NCI-H1092 treated with DMSO at 0.1 percent for 48 hours (cell line): ENCODE data around the gene DHPS.
"Not testable (repeated sequence)": the region's sequence is repeated elsewhere in the genome, so short reads cannot be mapped to it uniquely, and the experiment has no call there.

Source experiments
- DNase-seq: peaks from one replicate; lab custom pipeline; 2025; lab: John Stamatoyannopoulos, UW

The DHPS gene

DNA sequence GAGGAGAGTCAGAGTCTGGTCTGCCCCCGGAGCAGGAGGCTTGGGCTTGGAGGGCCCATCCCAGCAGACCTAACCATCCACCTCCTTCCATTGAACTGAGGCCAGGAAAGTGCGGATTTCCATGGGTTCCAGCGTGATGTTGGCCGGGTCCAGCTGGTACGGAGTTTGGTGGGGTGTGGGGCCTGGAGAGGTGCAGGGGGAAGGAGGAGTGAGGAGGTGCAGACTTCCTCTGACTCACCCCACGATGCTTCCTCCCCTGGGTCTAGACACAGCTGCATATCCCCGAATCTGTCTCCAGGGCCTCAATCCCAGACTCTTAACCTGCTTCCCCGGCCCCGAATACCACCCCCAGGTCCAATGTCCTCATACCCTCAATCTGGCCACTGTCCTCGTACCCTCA, 35.1 kb downstream of the DHPS start:
- DNase-seq: no peak

DNA sequence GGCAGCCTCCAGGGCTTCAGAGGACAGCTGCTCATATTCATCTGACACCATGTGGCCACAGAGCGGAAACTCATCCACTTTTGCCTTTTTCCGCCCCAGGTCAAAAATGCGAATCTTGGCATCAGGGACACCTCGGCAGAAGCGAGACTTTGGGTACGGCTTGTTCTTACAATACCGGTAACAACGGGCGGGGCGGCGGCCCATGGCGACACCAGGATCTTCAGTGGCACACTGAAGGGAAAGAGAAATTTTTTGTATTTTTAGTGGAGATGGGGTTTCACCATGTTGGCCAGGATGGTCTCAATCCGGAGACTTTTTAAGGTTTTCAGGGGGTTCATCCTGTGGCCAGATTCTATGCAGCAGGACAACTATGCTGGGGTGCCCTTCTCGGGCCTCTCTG, 38.0 kb downstream of the DHPS start:
- DNase-seq: not testable (repeated sequence)

- no peak for DNase-seq
Observed at GRCh38 chr19:12642506-12642905, 39.2 kb downstream of the DHPS start.

- DNase-seq: no peak
Observed at GRCh38 chr19:12641456-12641855, 40.2 kb downstream of the DHPS start.

DNA sequence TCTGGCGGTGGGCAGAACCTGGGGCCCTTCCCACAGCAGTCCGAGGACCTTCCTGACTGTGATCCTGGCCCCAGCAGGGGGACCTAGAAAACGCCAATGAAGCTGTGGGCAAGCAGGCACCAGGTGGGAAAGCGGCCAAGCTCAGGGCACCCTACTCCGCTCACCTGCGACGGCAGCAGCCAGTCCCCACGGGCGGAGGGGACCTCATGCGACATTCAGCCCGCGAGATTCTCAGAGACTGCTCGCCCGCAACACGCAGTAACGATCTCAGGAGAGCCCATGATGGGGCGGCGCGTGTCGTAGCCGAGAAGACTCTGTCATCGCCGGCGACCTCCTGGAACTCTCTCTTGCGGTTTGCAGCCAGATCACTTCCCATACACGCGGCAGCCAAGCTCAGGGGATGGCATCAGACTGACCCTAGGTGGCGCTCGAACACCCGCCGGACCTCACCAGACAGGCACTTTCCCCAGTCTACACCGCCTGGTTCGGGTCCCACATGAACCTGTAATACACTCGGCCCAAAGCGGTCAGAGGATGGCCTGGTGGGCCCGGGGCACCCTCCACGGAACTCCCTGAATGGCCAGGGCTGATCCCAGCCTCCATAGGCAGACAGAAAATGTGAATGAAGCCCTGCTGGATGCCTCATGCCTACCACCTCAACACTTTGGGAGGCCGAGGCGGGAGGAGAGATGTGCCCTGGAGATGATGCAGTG, 41.6 kb downstream of the DHPS start:
- DNase-seq: peak; percentile 71

- DNase-seq: no peak
Observed at GRCh38 chr19:12638611-12639182, 43.0 kb downstream of the DHPS start.

- DNase-seq: no peak
Observed at GRCh38 chr19:12636631-12637030, 45.0 kb downstream of the DHPS start.

- no peak for DNase-seq
Observed at GRCh38 chr19:12629215-12629614, 52.5 kb downstream of the DHPS start.

GRCh38 chr19:12628040-12629022, 53.3 kb downstream of the DHPS start:
- no peak for DNase-seq

DNA sequence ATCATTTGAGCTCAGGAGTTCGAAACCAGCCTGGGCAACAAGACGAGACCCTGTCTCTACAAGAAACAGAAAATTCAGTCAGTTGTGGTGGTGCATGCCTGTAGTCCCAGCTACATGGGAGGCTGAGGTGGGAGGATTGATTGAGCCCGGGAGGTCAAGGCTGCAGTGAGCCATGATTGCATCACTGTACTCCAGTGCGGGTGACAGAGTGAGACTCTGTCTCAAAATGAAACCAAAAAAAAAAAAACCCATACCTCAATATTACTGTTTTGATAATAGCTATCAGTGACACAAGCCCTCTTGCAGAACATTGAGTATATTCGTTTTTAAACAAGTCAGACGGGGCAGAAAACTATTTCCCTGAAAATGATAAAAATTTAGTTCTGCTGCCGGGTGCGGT, 54.7 kb downstream of the DHPS start:
- no peak for DNase-seq
